ENCODE data around the gene BTBD2.

- TF ChIP-seq, protein P1, sequence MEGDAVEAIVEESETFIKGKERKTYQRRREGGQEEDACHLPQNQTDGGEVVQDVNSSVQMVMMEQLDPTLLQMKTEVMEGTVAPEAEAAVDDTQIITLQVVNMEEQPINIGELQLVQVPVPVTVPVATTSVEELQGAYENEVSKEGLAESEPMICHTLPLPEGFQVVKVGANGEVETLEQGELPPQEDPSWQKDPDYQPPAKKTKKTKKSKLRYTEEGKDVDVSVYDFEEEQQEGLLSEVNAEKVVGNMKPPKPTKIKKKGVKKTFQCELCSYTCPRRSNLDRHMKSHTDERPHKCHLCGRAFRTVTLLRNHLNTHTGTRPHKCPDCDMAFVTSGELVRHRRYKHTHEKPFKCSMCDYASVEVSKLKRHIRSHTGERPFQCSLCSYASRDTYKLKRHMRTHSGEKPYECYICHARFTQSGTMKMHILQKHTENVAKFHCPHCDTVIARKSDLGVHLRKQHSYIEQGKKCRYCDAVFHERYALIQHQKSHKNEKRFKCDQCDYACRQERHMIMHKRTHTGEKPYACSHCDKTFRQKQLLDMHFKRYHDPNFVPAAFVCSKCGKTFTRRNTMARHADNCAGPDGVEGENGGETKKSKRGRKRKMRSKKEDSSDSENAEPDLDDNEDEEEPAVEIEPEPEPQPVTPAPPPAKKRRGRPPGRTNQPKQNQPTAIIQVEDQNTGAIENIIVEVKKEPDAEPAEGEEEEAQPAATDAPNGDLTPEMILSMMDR (IDR thresholded peaks at IDR 0.05; ENCODE audit: poor library complexity, severe bottlenecking) = no peak
- TF ChIP-seq POLR2AphosphoS5 (IDR thresholded peaks at IDR 0.05) (no peak), EP300 (conservative IDR thresholded peaks at IDR 0.05; ENCODE audit: poor library complexity, severe bottlenecking) (no peak), REST (IDR thresholded peaks at IDR 0.05; ENCODE audit: borderline replicate concordance) (no peak), RAD21 (conservative IDR thresholded peaks at IDR 0.05) (no peak), EZH2 (IDR thresholded peaks at IDR 0.05; ENCODE audit: borderline replicate concordance, insufficient read depth, low read length, poor library complexity, severe bottlenecking) (no peak), TAF1 (IDR thresholded peaks at IDR 0.05; ENCODE audit: low read depth) (no peak)
Observed at GRCh38 chr19:2042485-2043250, 27.2 kb upstream of the BTBD2 start.

Data from neural cell (in vitro differentiated cells).